ENCODE measurements around the gene ZFP36L1.
A peak's percentile ranks its signal among the peaks of the same experiment; 100 is the strongest.

The ZFP36L1 gene

GRCh38 chr14:68817506-68818212, 24.8 kb upstream of the ZFP36L1 start:
- in situ Hi-C loops (cut with HindIII; ENCODE audit: low pct_ligation_motif_present, low pct_unique_long_range_greater_than_20kb, low sequenced_read_pairs) = loop anchor here (25.0 kb wide), 1 partner anchor 880 kb away; no protein-coding TSS in a partner anchor
- DNase-seq = no peak

DNA sequence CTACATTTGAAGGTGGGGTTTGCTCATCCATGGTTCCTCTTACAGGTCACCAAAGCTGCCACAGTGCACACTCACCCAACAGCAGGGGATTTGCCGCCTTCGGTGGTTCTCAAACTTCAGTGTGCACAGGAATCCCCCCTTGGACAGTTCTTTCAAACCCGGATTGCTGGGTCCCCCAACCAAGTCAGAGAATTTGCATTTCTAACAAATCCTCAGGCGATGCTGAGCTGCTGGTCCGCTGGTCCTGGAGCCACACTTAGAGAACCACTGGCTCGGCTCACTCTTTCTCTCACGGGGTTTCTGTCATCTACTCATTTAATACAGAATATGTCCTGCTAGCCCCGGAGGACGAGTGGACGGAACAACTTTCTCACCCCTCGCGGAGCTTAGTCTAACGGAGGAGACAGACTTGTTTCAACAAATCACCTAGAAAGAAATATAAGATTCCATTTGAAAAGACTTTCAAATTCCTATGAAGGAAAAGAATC, 24.1 kb upstream of the ZFP36L1 start:
- in situ Hi-C loops (cut with HindIII; ENCODE audit: low pct_ligation_motif_present, low pct_unique_long_range_greater_than_20kb, low sequenced_read_pairs) = loop anchor here (25.0 kb wide), 1 partner anchor 880 kb away; no protein-coding TSS in a partner anchor

GRCh38 chr14:68816183-68816942, 23.5 kb upstream of the ZFP36L1 start:
- in situ Hi-C loops (cut with HindIII; ENCODE audit: low pct_ligation_motif_present, low pct_unique_long_range_greater_than_20kb, low sequenced_read_pairs) = loop anchor here (25.0 kb wide), 1 partner anchor 879 kb away; no protein-coding TSS in a partner anchor
- DNase-seq = peak; percentile 82

More for the DNA sequence above, 24.1 kb upstream of the ZFP36L1 start:
- no peak for DNase-seq

- in situ Hi-C loops (cut with HindIII; ENCODE audit: low pct_ligation_motif_present, low pct_unique_long_range_greater_than_20kb, low sequenced_read_pairs) = loop anchor here (25.0 kb wide), 1 partner anchor 878 kb away; no protein-coding TSS in a partner anchor
- no peak for DNase-seq
These were observed 22.7 kb upstream of the ZFP36L1 start for GRCh38 chr14:68815298-68816182.

GRCh38 chr14:68814539-68815297, 21.9 kb upstream of the ZFP36L1 start:
- peak; percentile 83 for DNase-seq
- in situ Hi-C loops (cut with HindIII; ENCODE audit: low pct_ligation_motif_present, low pct_unique_long_range_greater_than_20kb, low sequenced_read_pairs) = loop anchor here (25.0 kb wide), 1 partner anchor 877 kb away; no protein-coding TSS in a partner anchor

GRCh38 chr14:68814238-68814538, 21.3 kb upstream of the ZFP36L1 start:
- DNase-seq = no peak
- in situ Hi-C loops (cut with HindIII; ENCODE audit: low pct_ligation_motif_present, low pct_unique_long_range_greater_than_20kb, low sequenced_read_pairs) = loop anchor here (25.0 kb wide), 1 partner anchor 877 kb away; no protein-coding TSS in a partner anchor

GRCh38 chr14:68813318-68813838, 20.5 kb upstream of the ZFP36L1 start:
- in situ Hi-C loops (cut with HindIII; ENCODE audit: low pct_ligation_motif_present, low pct_unique_long_range_greater_than_20kb, low sequenced_read_pairs) = loop anchor here (25.0 kb wide), 1 partner anchor 876 kb away; no protein-coding TSS in a partner anchor
- DNase-seq = no peak

- in situ Hi-C loops (cut with HindIII; ENCODE audit: low pct_ligation_motif_present, low pct_unique_long_range_greater_than_20kb, low sequenced_read_pairs) = loop anchor here (25.0 kb wide), 1 partner anchor 874 kb away; no protein-coding TSS in a partner anchor
These were observed 18.3 kb upstream of the ZFP36L1 start for GRCh38 chr14:68811171-68811570.

DNA sequence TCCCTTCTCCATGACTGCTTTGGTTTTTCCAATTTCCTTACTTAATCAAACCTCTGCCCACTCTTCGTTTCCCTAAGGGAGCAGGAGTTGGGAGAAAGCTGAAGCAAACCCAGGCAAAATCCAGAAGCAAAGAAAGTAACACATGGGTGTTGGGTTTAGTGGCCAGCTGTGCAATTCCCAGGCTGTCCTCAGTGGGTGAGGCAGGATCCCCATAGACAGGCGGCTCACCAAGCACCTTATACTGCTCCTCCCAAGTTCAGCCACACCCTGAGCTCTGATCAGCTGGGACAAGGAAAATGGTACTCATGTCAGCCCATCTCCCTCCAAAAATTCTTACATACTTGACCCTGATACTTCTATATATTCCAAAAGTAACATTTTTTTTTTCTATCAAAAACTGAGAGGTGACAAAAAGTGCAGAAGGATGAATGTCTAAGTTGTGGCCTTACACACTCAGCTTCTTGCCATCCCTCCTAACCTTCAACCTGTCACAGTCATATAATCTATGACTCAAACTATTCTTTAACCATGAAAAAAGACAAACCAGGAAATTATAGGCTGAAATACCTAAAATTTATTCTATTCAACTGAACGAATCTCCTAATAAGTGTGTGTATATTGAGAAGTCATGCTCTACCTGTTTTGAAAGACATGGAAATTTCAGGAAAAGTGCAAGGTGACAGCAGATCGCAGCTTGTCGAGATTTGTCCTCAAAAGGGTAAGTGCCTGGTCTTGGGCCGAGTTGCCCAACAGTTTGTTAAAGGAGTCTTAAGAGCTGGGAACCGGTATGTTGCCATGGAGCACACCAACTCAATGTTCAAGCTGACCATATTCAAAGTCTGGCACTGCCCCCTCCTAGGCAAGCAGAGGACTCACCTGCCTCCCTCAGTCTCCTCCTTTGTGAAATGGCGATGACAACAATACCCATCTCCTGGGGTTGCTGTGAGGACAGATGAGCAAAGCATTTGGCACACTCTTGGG, 17.6 kb upstream of the ZFP36L1 start:
- DNase-seq = no peak
- in situ Hi-C loops (cut with HindIII; ENCODE audit: low pct_ligation_motif_present, low pct_unique_long_range_greater_than_20kb, low sequenced_read_pairs) = loop anchor here (25.0 kb wide), 1 partner anchor 873 kb away; no protein-coding TSS in a partner anchor

More at GRCh38 chr14:68811171-68811570, 18.3 kb upstream of the ZFP36L1 start:
- no peak for DNase-seq

GRCh38 chr14:68809524-68809923, 16.7 kb upstream of the ZFP36L1 start:
- in situ Hi-C loops (cut with HindIII; ENCODE audit: low pct_ligation_motif_present, low pct_unique_long_range_greater_than_20kb, low sequenced_read_pairs) = loop anchor here (25.0 kb wide), 1 partner anchor 872 kb away; no protein-coding TSS in a partner anchor
- no peak for DNase-seq

DNA sequence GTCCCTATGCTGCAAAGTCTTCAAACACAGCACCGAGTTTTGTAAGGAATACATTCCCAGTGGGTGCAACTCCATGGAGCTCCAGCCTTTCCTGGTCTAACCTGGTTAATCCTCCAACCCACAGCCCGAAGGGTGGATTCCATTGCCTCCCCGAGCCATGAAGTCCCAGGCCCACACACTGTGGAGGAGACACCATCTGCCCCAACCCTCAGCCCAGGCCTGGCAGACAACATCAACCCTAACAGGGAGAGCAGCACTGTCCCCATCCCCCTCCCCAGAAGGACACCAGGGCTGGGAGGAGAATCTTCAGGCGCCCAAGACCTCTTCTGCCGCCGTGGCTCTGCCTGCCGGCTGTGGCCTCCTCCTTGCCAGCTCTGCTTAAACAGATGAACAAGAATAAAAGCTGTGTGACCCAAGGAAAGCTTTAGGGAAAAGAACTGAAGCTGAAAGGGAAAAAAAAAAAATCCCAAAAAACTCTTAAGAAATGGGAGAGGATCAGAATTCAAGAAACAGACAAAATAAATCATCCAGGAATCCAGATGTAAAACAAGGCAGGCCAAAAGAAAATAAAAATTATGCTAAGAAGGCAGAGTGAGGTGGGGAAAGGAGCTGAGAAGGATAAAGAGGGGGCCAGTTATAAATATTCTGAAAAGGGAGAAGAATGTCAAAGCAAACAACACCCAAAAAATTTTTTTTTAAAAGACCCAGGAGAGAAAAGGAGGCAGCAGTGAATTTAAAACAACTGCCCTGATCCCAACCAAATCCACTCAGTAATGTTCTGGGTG, 16.0 kb upstream of the ZFP36L1 start:
- no peak for DNase-seq
- in situ Hi-C loops (cut with HindIII; ENCODE audit: low pct_ligation_motif_present, low pct_unique_long_range_greater_than_20kb, low sequenced_read_pairs) = loop anchor here (25.0 kb wide), 1 partner anchor 872 kb away; no protein-coding TSS in a partner anchor

DNA sequence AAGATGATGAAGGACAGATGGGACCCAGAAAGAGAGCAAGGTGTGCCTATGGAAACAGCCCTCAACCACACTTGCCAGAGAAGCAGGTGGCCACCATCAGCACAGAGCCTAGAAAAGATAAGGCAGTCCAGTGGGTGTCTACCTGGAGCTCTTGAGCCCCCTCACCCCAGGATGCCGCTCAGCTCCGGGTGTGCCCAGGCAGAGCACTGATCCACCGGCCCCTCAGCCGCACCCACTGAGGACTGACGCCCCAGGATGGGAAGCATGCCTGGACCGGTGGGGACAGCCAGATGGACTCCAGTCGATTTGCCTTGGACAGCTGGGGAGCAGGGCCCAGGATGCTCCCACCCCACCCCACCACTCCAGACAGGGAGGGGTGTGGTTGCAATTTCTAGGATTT, 15.1 kb upstream of the ZFP36L1 start:
- DNase-seq = no peak
- in situ Hi-C loops (cut with HindIII; ENCODE audit: low pct_ligation_motif_present, low pct_unique_long_range_greater_than_20kb, low sequenced_read_pairs) = loop anchor here (25.0 kb wide), 1 partner anchor 871 kb away; no protein-coding TSS in a partner anchor

DNA sequence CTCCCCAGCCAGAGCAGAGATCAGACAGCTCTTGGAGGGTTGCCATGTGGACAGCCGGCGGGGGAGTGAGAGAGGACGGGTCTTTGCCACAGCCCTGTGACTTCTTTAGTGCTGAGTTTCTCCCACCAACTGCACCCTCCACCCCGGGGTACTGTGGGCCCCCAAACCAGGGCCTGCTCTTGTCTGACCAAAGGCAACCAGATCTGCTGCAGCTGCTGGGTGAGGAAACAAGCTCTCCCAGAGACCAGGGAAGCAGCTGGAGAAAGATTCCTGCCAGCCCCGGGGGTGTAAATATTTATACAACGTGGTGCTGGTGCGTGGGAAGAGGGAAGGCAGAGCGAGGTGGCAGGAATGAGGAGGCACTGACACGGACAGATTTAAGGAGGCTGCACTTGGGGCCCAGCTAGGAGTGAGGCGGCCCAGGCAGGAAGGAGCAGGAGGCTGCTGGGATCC, 14.3 kb upstream of the ZFP36L1 start:
- in situ Hi-C loops (cut with HindIII; ENCODE audit: low pct_ligation_motif_present, low pct_unique_long_range_greater_than_20kb, low sequenced_read_pairs) = loop anchor here (25.0 kb wide), 1 partner anchor 870 kb away; no protein-coding TSS in a partner anchor

GRCh38 chr14:68806526-68807147, 13.8 kb upstream of the ZFP36L1 start:
- DNase-seq = no peak
- in situ Hi-C loops (cut with HindIII; ENCODE audit: low pct_ligation_motif_present, low pct_unique_long_range_greater_than_20kb, low sequenced_read_pairs) = loop anchor here (25.0 kb wide), 1 partner anchor 869 kb away; no protein-coding TSS in a partner anchor

More for the DNA sequence above, 14.3 kb upstream of the ZFP36L1 start:
- DNase-seq = no peak

GRCh38 chr14:68805414-68805813, 12.5 kb upstream of the ZFP36L1 start:
- no peak for DNase-seq
- in situ Hi-C loops (cut with HindIII; ENCODE audit: low pct_ligation_motif_present, low pct_unique_long_range_greater_than_20kb, low sequenced_read_pairs) = loop anchor here (25.0 kb wide), 1 partner anchor 868 kb away; no protein-coding TSS in a partner anchor
